ENCODE measurements around the gene DAB1. TPM values are rescaled to one million over a fixed set of nuclear protein-coding genes. Genes with fewer than 3 reads are reported as not detected.

Gene DAB1
- total RNA-seq, 1 experiment from 2014 or later = not detected

DNA sequence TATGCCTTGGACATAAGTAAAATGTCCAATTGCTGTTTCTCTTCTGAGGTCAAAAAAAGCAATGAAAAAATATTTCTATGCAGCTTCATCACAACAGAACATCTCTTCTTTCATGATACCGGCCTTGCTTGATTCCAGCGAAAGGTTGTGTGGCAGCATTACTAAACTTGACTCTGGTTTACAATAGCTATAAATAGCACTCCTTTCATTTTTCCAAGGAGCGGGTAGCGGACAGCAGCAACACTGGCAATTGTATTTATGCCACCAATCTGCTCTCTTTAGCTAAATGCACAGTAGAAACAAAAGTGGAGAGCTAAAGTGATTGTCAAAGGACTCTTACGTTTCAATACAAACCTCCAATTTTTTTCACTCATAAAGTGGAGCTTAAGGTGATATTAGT lies 7.5 kb upstream of the DAB1 start (continued):
- TF ChIP-seq, protein P1, sequence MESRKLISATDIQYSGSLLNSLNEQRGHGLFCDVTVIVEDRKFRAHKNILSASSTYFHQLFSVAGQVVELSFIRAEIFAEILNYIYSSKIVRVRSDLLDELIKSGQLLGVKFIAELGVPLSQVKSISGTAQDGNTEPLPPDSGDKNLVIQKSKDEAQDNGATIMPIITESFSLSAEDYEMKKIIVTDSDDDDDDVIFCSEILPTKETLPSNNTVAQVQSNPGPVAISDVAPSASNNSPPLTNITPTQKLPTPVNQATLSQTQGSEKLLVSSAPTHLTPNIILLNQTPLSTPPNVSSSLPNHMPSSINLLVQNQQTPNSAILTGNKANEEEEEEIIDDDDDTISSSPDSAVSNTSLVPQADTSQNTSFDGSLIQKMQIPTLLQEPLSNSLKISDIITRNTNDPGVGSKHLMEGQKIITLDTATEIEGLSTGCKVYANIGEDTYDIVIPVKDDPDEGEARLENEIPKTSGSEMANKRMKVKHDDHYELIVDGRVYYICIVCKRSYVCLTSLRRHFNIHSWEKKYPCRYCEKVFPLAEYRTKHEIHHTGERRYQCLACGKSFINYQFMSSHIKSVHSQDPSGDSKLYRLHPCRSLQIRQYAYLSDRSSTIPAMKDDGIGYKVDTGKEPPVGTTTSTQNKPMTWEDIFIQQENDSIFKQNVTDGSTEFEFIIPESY (IDR thresholded peaks at IDR 0.05; ENCODE audit: extremely low read depth, insufficient replicate concordance, low read length) = no peak

DNA sequence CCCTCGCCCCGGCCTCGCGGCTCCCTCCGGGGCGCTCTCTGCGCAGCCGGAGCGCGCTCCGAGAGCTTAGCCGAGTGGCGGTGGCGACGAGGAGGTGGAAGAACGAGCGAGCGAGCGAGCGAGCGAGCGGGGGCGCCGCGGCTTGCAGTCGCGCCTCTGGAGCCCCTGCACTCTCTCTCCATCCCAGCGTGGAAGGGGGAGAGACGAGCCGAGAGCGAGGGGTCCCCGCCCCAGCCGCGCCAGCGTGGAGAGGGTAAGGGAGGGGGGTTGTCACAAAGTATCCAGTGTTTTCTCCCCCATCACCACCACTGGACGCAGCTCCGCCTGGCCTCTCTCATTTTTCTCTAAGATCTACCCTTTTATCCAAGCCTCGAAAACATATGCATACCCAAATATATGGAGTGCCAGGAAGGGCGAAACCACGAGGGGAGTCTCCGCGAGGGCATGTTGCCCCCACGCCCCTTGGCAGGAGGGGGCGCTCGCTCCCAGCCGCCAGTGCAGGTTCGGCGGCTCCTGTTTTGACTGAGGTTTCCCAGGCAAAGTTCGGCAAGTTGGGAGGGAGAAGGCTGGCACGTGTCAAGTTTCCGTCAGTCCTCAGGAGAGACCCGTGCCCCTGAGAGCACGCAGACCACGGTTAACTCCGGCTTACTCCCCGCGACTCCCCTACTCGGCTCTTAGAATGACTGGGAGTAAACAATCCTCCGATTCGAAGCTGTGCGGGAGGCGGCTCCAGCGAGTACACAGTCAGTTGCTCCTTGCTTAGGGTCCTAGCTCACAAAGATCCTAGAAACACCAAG lies 569 bp upstream of the DAB1 start:
- Histone ChIP-seq H3K79me2 (ENCODE audit: insufficient read depth, low read length) (no peaks in the 10 kb centered on the region), H3K27me3 (ENCODE audit: insufficient read depth, low read length) (no peaks in the 10 kb centered on the region), H2AFZ (ENCODE audit: low read depth, low read length, poor library complexity, severe bottlenecking) (no peak overlapping the region), H3K36me3 (ENCODE audit: control insufficient read depth in 1 of 2, insufficient read depth in 2 of 2, low read length in 2 of 2) (no peaks in the 10 kb centered on the region), H3K4me2 (ENCODE audit: low read length) (no peak overlapping the region), H3K4me1 (ENCODE audit: control insufficient read depth in 1 of 2, insufficient read depth in 2 of 2, low read length in 2 of 2) (no peaks in the 10 kb centered on the region), H3K9me2 (ENCODE audit: insufficient read depth) (no peaks in the 10 kb centered on the region), H4K20me1 (ENCODE audit: insufficient read depth) (no peaks in the 10 kb centered on the region), H3K4me3 (replicated peaks in 1 of 2; ENCODE audit: low read depth in 1 of 2, low read length in 2 of 2) (no peak overlapping the region), H3K27ac (ENCODE audit: low read depth, low read length) (no peak overlapping the region), H3K9me3 (ENCODE audit: control insufficient read depth in 1 of 2, insufficient read depth in 1 of 2, low read depth in 1 of 2, low read length in 2 of 2) (no peaks in the 10 kb centered on the region), H3K9ac (ENCODE audit: low read length) (no peak overlapping the region)
- ChIA-PET CTCF (no interaction called here), POLR2A (no interaction called here), RAD21 (ENCODE audit: low non-redundant PET in 1 of 2, low total read pairs in 2 of 2, uncharacterized antibody in 2 of 2, unreplicated experiment in 2 of 2) (no interaction called here)
- ATAC-seq = no peak
- no TSS peak for BruUV-seq (replicated peaks)
- TF ChIP-seq, protein P1 (IDR thresholded peaks at IDR 0.05; ENCODE audit: extremely low read depth, insufficient replicate concordance, low read length) = no peak
- TF ChIP-seq TCF7L2 (IDR thresholded peaks at IDR 0.05; ENCODE audit: borderline replicate concordance, extremely low read depth, insufficient read depth, insufficient read length) = no peak
- TF ChIP-seq EZH2 (IDR thresholded peaks at IDR 0.05) = no peak
- no peak for TF ChIP-seq CEBPB (IDR thresholded peaks at IDR 0.05; ENCODE audit: low read depth)
- no peak for TF ChIP-seq SIN3A (IDR thresholded peaks at IDR 0.05; ENCODE audit: low read depth)
- no peak for TF ChIP-seq SRF (IDR thresholded peaks at IDR 0.05; ENCODE audit: low read depth)
- no peak for TF ChIP-seq ZFX (IDR thresholded peaks at IDR 0.05)
- TF ChIP-seq POLR2A (IDR thresholded peaks at IDR 0.05; ENCODE audit: borderline replicate concordance, extremely low read depth, insufficient read depth, insufficient read length) = no peak
- TF ChIP-seq, protein P2, sequence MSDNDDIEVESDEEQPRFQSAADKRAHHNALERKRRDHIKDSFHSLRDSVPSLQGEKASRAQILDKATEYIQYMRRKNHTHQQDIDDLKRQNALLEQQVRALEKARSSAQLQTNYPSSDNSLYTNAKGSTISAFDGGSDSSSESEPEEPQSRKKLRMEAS (IDR thresholded peaks at IDR 0.05) = no peak
- no peak for TF ChIP-seq JUND (IDR thresholded peaks at IDR 0.05)
- TF ChIP-seq EZH2phosphoT487 (IDR thresholded peaks at IDR 0.05; ENCODE audit: borderline replicate concordance) = no peak
- no peak for TF ChIP-seq SP1 (IDR thresholded peaks at IDR 0.05; ENCODE audit: low read depth)
- TF ChIP-seq RAD21 (IDR thresholded peaks at IDR 0.05; ENCODE audit: low read depth) = no peak
- no peak for TF ChIP-seq FOSL1 (IDR thresholded peaks at IDR 0.05; ENCODE audit: low read depth)
- TF ChIP-seq, protein P3, sequence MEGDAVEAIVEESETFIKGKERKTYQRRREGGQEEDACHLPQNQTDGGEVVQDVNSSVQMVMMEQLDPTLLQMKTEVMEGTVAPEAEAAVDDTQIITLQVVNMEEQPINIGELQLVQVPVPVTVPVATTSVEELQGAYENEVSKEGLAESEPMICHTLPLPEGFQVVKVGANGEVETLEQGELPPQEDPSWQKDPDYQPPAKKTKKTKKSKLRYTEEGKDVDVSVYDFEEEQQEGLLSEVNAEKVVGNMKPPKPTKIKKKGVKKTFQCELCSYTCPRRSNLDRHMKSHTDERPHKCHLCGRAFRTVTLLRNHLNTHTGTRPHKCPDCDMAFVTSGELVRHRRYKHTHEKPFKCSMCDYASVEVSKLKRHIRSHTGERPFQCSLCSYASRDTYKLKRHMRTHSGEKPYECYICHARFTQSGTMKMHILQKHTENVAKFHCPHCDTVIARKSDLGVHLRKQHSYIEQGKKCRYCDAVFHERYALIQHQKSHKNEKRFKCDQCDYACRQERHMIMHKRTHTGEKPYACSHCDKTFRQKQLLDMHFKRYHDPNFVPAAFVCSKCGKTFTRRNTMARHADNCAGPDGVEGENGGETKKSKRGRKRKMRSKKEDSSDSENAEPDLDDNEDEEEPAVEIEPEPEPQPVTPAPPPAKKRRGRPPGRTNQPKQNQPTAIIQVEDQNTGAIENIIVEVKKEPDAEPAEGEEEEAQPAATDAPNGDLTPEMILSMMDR (IDR thresholded peaks at IDR 0.05 in 2 of 3, conservative IDR thresholded peaks at IDR 0.05 in 1 of 3; ENCODE audit: borderline replicate concordance in 1 of 3, insufficient read depth in 1 of 3, low read depth in 2 of 3, low read length in 2 of 3) = no peak
- TF ChIP-seq YY1 (IDR thresholded peaks at IDR 0.05; ENCODE audit: extremely low read depth, insufficient replicate concordance, low read depth, low read length) = no peak
- TF ChIP-seq POLR2AphosphoS5 (IDR thresholded peaks at IDR 0.05; ENCODE audit: low read depth, low read length) = no peak
- no peak for TF ChIP-seq CBX3 (IDR thresholded peaks at IDR 0.05; ENCODE audit: low read depth)
- DNase-seq (ENCODE audit: low read depth, low spot score) = no peak
- intact Hi-C loops (cut with micrococcal nuclease) = no loop called here

Measured in HCT116 (cell line).